SK-N-SH (cell line): ENCODE data around the gene OSCAR. TPM values are rescaled to one million over a fixed set of nuclear protein-coding genes. Genes with fewer than 3 reads are reported as not detected.

Experiments
- CTCF ChIA-PET: fragments of 300-600, 350-600 bp; formaldehyde crosslinking; extraction: SDS; loops from one replicate; lab custom pipeline; 2021; lab: Yijun Ruan, JAX
- POLR2A ChIA-PET: fragments of 350-600 bp; sonication (Branson Sonifier 250); formaldehyde crosslinking; extraction: SDS; loops from one replicate; lab custom pipeline; 2020; ENCODE audit warnings: antibody characterized with exemption, inconsistent platforms; lab: Yijun Ruan, JAX
- DNase-seq: peaks from one replicate; pipeline ENCODE4 v3.0.0; 2012
- H2AFZ ChIP-seq: fragments of 200-600 bp; sonication (generic); 2 replicates; pipeline ENCODE4 v1.8.1; 2016; ENCODE audit warnings: antibody characterized with exemption, mild to moderate bottlenecking, low read depth
- H3F3A ChIP-seq: fragments of 200-600 bp; sonication (generic); replicated peaks from 2 replicates; pipeline ENCODE3; 2016; ENCODE audit warnings: antibody characterized with exemption, mild to moderate bottlenecking; ENCODE audit not compliant: insufficient read depth
- H3K27ac ChIP-seq, 2 experiments: fragments of 200-500 bp in 1 of 2; fragments of 200-600 bp in 1 of 2; sonication (Bioruptor generic) in 1 of 2; sonication (generic), shearing (Covaris generic) in 1 of 2; 2 replicates each; pipeline versions ENCODE4 v1.5.1 to v1.6.1; 2014 to 2016; ENCODE audit warnings: low read depth in 2 of 2, inconsistent platforms in 1 of 2, low read length in 1 of 2, mild to moderate bottlenecking in 1 of 2, mixed read lengths in 1 of 2
- H3K27me3 ChIP-seq: fragments of 200-600 bp; sonication (generic), shearing (Covaris generic); 2 replicates; pipeline ENCODE4 v1.6.1; 2016; ENCODE audit warnings: mixed run types; ENCODE audit not compliant: insufficient read depth
- H3K36me3 ChIP-seq, 2 experiments: fragments of 200-500 bp in 1 of 2; fragments of 200-600 bp in 1 of 2; sonication (Bioruptor generic) in 1 of 2; sonication (generic) in 1 of 2; replicated peaks in 1 of 2; 2 replicates each; pipeline versions ENCODE3 to v1.5.1; 2014 to 2016; ENCODE audit warnings: low read length in 1 of 2, mild to moderate bottlenecking in 1 of 2; ENCODE audit not compliant: insufficient read depth in 2 of 2, control insufficient read depth in 1 of 2
- H3K4me1 ChIP-seq, 2 experiments: fragments of 200-500 bp in 1 of 2; fragments of 200-600 bp in 1 of 2; sonication (Bioruptor generic) in 1 of 2; sonication (generic), shearing (Covaris generic) in 1 of 2; 2 replicates each; pipeline versions ENCODE4 v1.5.1 to v1.6.1; 2014 to 2016; ENCODE audit warnings: low read depth in 1 of 2, low read length in 1 of 2, mixed run types in 1 of 2; ENCODE audit not compliant: insufficient read depth in 2 of 2, control insufficient read depth in 1 of 2
- H3K4me2 ChIP-seq: fragments of 200-600 bp; sonication (generic), shearing (Covaris generic); 2 replicates; pipeline ENCODE4 v1.6.1; 2017; ENCODE audit warnings: mixed run types
- H3K4me3 ChIP-seq, 2 experiments: fragments of 200-500 bp in 1 of 2; fragments of 200-600 bp in 1 of 2; sonication (Bioruptor generic) in 1 of 2; sonication (generic), shearing (Covaris generic) in 1 of 2; 2 replicates each; pipeline versions ENCODE4 v1.5.1 to v1.8.1; 2014 to 2016; ENCODE audit warnings: low read depth in 2 of 2, inconsistent platforms in 1 of 2, low read length in 1 of 2, mild to moderate bottlenecking in 1 of 2, mixed read lengths in 1 of 2, moderate library complexity in 1 of 2
- H3K79me2 ChIP-seq: fragments of 200-600 bp; sonication (generic); 2 replicates; pipeline ENCODE4 v1.8.1; 2017; ENCODE audit warnings: mild to moderate bottlenecking; ENCODE audit not compliant: insufficient read depth
- H3K9ac ChIP-seq: fragments of 200-600 bp; sonication (generic); 2 replicates; pipeline ENCODE4 v1.6.1; 2017; ENCODE audit warnings: mixed run types
- H3K9me2 ChIP-seq: fragments of 200-600 bp; sonication (generic); 2 replicates; pipeline ENCODE4 v1.6.1; 2017; ENCODE audit warnings: mixed run types
- H3K9me3 ChIP-seq: fragments of 200-600 bp; sonication (generic); 2 replicates; pipeline ENCODE4 v1.6.1; 2017; ENCODE audit warnings: mixed run types, mild to moderate bottlenecking, moderate library complexity
- H4K20me1 ChIP-seq: fragments of 200-600 bp; sonication (generic); 2 replicates; pipeline ENCODE4 v1.6.1; 2017; ENCODE audit warnings: mild to moderate bottlenecking, mixed run types; ENCODE audit not compliant: insufficient read depth
- JUND ChIP-seq: IDR thresholded peaks from 2 replicates; pipeline ENCODE4 v1.4.0; 2012
- POLR2AphosphoS5 ChIP-seq: IDR thresholded peaks from 2 replicates; pipeline ENCODE4 v1.6.1; 2012; ENCODE audit warnings: low read depth, low read length
- RXRA ChIP-seq: IDR thresholded peaks from 2 replicates; pipeline ENCODE4 v1.4.0; 2012; ENCODE audit warnings: low read depth, mild to moderate bottlenecking, borderline replicate concordance
- SIN3A ChIP-seq: IDR thresholded peaks from 2 replicates; pipeline ENCODE4 v1.6.1; 2012; ENCODE audit warnings: low read depth, mild to moderate bottlenecking, low read length, moderate library complexity, borderline replicate concordance
- TAF1 ChIP-seq: IDR thresholded peaks from 2 replicates; pipeline ENCODE4 v1.6.1; 2012; ENCODE audit warnings: low read depth, mild to moderate bottlenecking, low read length, moderate library complexity, borderline replicate concordance
- USF1 ChIP-seq: IDR thresholded peaks from 2 replicates; pipeline ENCODE4 v1.4.0; 2012; ENCODE audit warnings: low read depth, borderline replicate concordance
- YY1 ChIP-seq: IDR thresholded peaks from 2 replicates; pipeline ENCODE4 v1.4.0; 2012; ENCODE audit warnings: low read depth, mild to moderate bottlenecking
- ZBTB33 ChIP-seq: IDR thresholded peaks from 2 replicates; pipeline ENCODE4 v1.4.0; 2012; ENCODE audit warnings: low read depth, borderline replicate concordance
- WGBS: methylation state at CpG from one replicate; pipeline ENCODE4 v1.1.6; 2017; ENCODE audit warnings: low lambda C conversion rate; 5-methylcytosine and 5-hydroxymethylcytosine counted together
- polyA plus RNA-seq, 3 experiments: library from polyadenylated mRNA; depleted of rRNA; stranded (reverse); fragments of >200 nt; gene quantifications; 2 replicates each; pipeline ENCODE4 v1.2.3, GENCODE V29; 2012

Gene OSCAR
- polyA plus RNA-seq, 1 of the 3 experiments (the other 2 are of a cell fraction) = 1.2 TPM

- POLR2A ChIA-PET = no interaction called here
- no peaks in the 10 kb centered on the region for H3K9me3 ChIP-seq
- H3K27ac ChIP-seq = no peak overlapping the region
- peaks cover 0 to 3% of the 10 kb centered on the region in 2 experiments; a peak in 1 of 4 replicates for H3K4me1 ChIP-seq
- no peaks in the 10 kb centered on the region for H3K27me3 ChIP-seq
- no peaks in the 10 kb centered on the region for H3F3A ChIP-seq
- H3K4me3 ChIP-seq = no peak overlapping the region
- CTCF ChIA-PET = no interaction called here
- no peak overlapping the region for H2AFZ ChIP-seq
- H4K20me1 ChIP-seq = peaks cover 2% of the 10 kb centered on the region; the same call in 1 of the 2 replicates
- H3K9ac ChIP-seq = no peak overlapping the region
- peaks cover 34% of the 10 kb centered on the region for H3K79me2 ChIP-seq
- H3K9me2 ChIP-seq = no peaks in the 10 kb centered on the region
- peaks cover 10 to 35% of the 10 kb centered on the region in 2 experiments for H3K36me3 ChIP-seq
- H3K4me2 ChIP-seq = no peak overlapping the region
- no peak for DNase-seq
- 83% methylated on average over 15 of the region's 15 CpGs for WGBS
- no peak for TF ChIP-seq SIN3A
- TF ChIP-seq ZBTB33 = no peak
- TF ChIP-seq POLR2AphosphoS5 = no peak
- no peak for TF ChIP-seq JUND
- no peak for TF ChIP-seq RXRA
These were observed 6.1 kb upstream of the OSCAR start for GRCh38 chr19:54106716-54107115.

GRCh38 chr19:54105796-54106195 is 5.2 kb upstream of the OSCAR start:
- 94% methylated on average over 10 of the region's 10 CpGs for WGBS

GRCh38 chr19:54104998-54105715 is 4.6 kb upstream of the OSCAR start:
- peaks cover 34% of the 10 kb centered on the region for H3K79me2 ChIP-seq
- H3K4me3 ChIP-seq = no peak overlapping the region
- no peak overlapping the region for H3K9ac ChIP-seq
- no peak overlapping the region for H3K4me2 ChIP-seq
- peaks cover 2% of the 10 kb centered on the region; the same call in 1 of the 2 replicates for H4K20me1 ChIP-seq
- ChIA-PET POLR2A (no interaction called here), CTCF (no interaction called here)
- no peak overlapping the region for H2AFZ ChIP-seq
- peaks cover 0 to 3% of the 10 kb centered on the region in 2 experiments; a peak in 1 of 4 replicates for H3K4me1 ChIP-seq
- no peak overlapping the region for H3K27ac ChIP-seq
- WGBS = 98% methylated on average over 11 of the region's 11 CpGs
- H3K27me3 ChIP-seq = no peaks in the 10 kb centered on the region
- H3K9me2 ChIP-seq = no peaks in the 10 kb centered on the region
- H3K9me3 ChIP-seq = no peaks in the 10 kb centered on the region
- no peaks in the 10 kb centered on the region for H3F3A ChIP-seq
- peaks cover 8 to 30% of the 10 kb centered on the region in 2 experiments for H3K36me3 ChIP-seq
- no peak for DNase-seq
- no peak for TF ChIP-seq USF1

More at GRCh38 chr19:54105796-54106195, 5.2 kb upstream of the OSCAR start:
- no peak overlapping the region for H3K4me2 ChIP-seq
- no peak overlapping the region for H3K9ac ChIP-seq
- H4K20me1 ChIP-seq = peaks cover 2% of the 10 kb centered on the region; the same call in 1 of the 2 replicates
- H3K27ac ChIP-seq = no peak overlapping the region
- no peaks in the 10 kb centered on the region for H3K9me2 ChIP-seq
- no peaks in the 10 kb centered on the region for H3F3A ChIP-seq
- H2AFZ ChIP-seq = no peak overlapping the region
- ChIA-PET POLR2A (no interaction called here), CTCF (no interaction called here)
- no peaks in the 10 kb centered on the region for H3K9me3 ChIP-seq
- H3K4me1 ChIP-seq = peaks cover 0 to 3% of the 10 kb centered on the region in 2 experiments; a peak in 1 of 4 replicates
- peaks cover 10 to 32% of the 10 kb centered on the region in 2 experiments for H3K36me3 ChIP-seq
- peaks cover 34% of the 10 kb centered on the region for H3K79me2 ChIP-seq
- H3K27me3 ChIP-seq = no peaks in the 10 kb centered on the region
- no peak overlapping the region for H3K4me3 ChIP-seq
- no peak for DNase-seq
- TF ChIP-seq TAF1 = no peak
- TF ChIP-seq YY1 = no peak
